SK-N-MC (cell line): ENCODE data around the gene FOXC1.

Experiments
- DNase-seq: peaks from one replicate; pipeline ENCODE4 v3.0.0-alpha.2; 2011; ENCODE audit warnings: low read depth, low spot score
- H3K27ac ChIP-seq: fragments of 200-600 bp; sonication (generic); 2 replicates; pipeline ENCODE4 v1.5.1; 2016; ENCODE audit warnings: mixed run types
- H3K36me3 ChIP-seq: fragments of 200-600 bp; sonication (generic); 2 replicates; pipeline ENCODE4 v1.6.1; 2017; ENCODE audit warnings: antibody characterized with exemption, low read length, mixed read lengths; ENCODE audit not compliant: insufficient read depth
- H3K4me3 ChIP-seq: fragments of 200-600 bp; sonication (generic); 2 replicates; pipeline ENCODE4 v1.5.1; 2016
- H3K9ac ChIP-seq: fragments of 200-600 bp; sonication (generic); 2 replicates; pipeline ENCODE4 v1.8.0; 2017; ENCODE audit warnings: mixed run types, mixed read lengths; ENCODE audit not compliant: insufficient read length
- H3K9me3 ChIP-seq: fragments of 200-600 bp; sonication (generic); 2 replicates; pipeline ENCODE4 v1.6.1; 2017; ENCODE audit warnings: low read depth, mild to moderate bottlenecking, antibody characterized with exemption, low read length, moderate library complexity, mixed read lengths
- EZH2 ChIP-seq: fragments of 200-600 bp; sonication (generic); IDR thresholded peaks from one replicate; pipeline ENCODE4 v1.6.1; 2017; ENCODE audit warnings: antibody characterized with exemption
- FOXP2 ChIP-seq: optimal IDR thresholded peaks from 2 replicates; pipeline ENCODE3; 2011; ENCODE audit warnings: mild to moderate bottlenecking, moderate library complexity; ENCODE audit not compliant: insufficient read depth; ENCODE audit errors: extremely low read length, control extremely low read depth
- POLR2AphosphoS5 ChIP-seq: IDR thresholded peaks from 2 replicates; pipeline ENCODE4 v1.6.1; 2012; ENCODE audit warnings: mild to moderate bottlenecking, low read depth, low read length, borderline replicate concordance

Gene FOXC1

DNA sequence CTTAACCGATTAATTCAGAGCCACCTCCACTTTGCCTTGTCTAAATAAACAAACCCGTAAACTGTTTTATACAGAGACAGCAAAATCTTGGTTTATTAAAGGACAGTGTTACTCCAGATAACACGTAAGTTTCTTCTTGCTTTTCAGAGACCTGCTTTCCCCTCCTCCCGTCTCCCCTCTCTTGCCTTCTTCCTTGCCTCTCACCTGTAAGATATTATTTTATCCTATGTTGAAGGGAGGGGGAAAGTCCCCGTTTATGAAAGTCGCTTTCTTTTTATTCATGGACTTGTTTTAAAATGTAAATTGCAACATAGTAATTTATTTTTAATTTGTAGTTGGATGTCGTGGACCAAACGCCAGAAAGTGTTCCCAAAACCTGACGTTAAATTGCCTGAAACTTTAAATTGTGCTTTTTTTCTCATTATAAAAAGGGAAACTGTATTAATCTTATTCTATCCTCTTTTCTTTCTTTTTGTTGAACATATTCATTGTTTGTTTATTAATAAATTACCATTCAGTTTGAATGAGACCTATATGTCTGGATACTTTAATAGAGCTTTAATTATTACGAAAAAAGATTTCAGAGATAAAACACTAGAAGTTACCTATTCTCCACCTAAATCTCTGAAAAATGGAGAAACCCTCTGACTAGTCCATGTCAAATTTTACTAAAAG is 2.7 kb downstream of the FOXC1 start:
- H3K36me3 ChIP-seq, result no peaks in the 10 kb centered on the region
- H3K4me3 ChIP-seq, result peak overlapping the region; percentile 76
- no peak overlapping the region for H3K27ac ChIP-seq
- H3K9ac ChIP-seq, result no peak overlapping the region
- TF ChIP-seq EZH2 (no peak), POLR2AphosphoS5 (no peak), FOXP2 (no peak)
- no peak for DNase-seq
- H3K9me3 ChIP-seq, result no peaks in the 10 kb centered on the region

DNA sequence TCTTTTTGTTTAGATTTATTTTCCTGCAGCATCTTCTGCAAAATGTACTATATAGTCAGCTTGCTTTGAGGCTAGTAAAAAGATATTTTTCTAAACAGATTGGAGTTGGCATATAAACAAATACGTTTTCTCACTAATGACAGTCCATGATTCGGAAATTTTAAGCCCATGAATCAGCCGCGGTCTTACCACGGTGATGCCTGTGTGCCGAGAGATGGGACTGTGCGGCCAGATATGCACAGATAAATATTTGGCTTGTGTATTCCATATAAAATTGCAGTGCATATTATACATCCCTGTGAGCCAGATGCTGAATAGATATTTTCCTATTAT is 3.2 kb downstream of the FOXC1 start:
- TF ChIP-seq FOXP2 (no peak), EZH2 (no peak), POLR2AphosphoS5 (no peak)
- H3K4me3 ChIP-seq, result no peak overlapping the region
- no peak overlapping the region for H3K27ac ChIP-seq
- no peak overlapping the region for H3K9ac ChIP-seq
- no peak for DNase-seq
- H3K9me3 ChIP-seq, result no peaks in the 10 kb centered on the region
- no peaks in the 10 kb centered on the region for H3K36me3 ChIP-seq

DNA sequence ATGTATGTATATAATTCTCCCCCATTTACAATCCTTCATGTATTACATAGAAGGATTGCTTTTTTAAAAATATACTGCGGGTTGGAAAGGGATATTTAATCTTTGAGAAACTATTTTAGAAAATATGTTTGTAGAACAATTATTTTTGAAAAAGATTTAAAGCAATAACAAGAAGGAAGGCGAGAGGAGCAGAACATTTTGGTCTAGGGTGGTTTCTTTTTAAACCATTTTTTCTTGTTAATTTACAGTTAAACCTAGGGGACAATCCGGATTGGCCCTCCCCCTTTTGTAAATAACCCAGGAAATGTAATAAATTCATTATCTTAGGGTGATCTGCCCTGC is 3.6 kb downstream of the FOXC1 start:
- Histone ChIP-seq H3K27ac (no peak overlapping the region), H3K9ac (no peak overlapping the region), H3K9me3 (no peaks in the 10 kb centered on the region), H3K4me3 (no peak overlapping the region), H3K36me3 (no peaks in the 10 kb centered on the region)
- no peak for TF ChIP-seq POLR2AphosphoS5
- no peak for TF ChIP-seq EZH2
- no peak for TF ChIP-seq FOXP2
- DNase-seq, result no peak

DNA sequence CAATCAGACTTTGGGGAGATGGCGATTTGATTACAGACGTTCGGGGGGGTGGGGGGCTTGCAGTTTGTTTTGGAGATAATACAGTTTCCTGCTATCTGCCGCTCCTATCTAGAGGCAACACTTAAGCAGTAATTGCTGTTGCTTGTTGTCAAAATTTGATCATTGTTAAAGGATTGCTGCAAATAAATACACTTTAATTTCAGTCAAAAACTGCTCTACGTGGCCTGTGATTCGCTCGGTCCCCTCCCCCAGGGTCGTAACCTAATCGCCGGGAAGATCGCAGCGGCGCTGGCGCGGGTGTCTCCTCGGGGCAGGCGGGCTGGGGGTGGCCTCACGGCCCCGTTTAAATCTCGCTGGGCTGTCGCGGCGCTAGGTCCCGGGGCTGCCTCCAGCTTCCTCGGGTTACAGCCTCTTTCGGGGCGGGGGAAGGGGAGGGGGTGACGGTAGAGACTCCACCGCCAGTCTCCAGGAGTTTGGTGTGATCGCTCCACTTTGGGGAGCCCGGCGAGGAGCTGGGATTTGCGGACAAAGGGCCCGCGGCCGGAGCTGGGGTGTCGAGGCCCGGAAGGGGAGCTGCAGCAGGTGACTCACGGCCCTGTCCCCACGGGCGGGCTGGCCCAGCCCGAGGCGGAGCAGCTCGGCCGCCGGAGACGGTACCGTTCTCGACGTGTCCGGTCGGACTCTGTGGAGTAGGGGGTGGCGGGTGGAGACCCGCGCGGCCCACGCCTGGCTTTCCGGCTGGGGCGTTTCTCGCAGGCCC is 4.2 kb downstream of the FOXC1 start:
- Histone ChIP-seq H3K9ac (no peak overlapping the region), H3K27ac (no peak overlapping the region), H3K9me3 (no peaks in the 10 kb centered on the region), H3K4me3 (no peak overlapping the region), H3K36me3 (no peaks in the 10 kb centered on the region)
- TF ChIP-seq EZH2 (no peak), POLR2AphosphoS5 (no peak), FOXP2 (no peak)
- no peak for DNase-seq

DNA sequence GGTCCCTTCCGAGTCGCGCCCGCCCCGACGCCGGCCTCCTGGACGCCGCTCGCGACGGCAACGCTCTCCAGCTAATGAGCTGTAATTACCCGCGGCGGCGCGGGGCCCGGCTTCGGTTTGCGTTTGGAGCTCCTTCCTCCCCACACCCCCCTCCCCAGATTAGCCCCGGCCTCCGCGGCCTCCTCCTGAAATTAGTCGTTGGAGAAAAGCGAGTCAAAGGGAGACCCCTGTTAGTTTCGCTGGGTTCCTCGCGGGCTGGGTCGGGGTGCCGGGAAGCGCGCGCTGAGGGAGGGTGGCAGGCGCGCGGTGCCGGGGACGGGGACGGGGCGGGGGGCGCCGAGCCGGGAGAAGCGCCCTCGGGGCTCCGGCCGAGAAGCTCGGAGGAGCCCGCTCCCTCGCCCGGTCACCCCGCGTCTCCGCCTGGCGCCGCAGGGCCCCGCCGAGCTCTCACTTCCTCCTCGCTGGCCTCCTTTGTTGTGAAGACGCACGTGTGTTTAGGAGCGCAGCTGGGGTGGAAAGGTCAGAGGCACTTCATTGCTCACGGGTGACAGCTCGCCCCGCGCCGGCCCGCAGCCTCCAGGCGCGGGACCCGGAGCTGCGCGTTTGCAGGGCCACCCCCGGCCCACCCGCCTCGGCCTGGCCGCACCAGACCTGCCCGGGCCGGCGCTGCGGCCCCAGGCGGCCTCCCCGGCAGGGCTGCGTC is 4.9 kb downstream of the FOXC1 start:
- Histone ChIP-seq H3K9ac (no peak overlapping the region), H3K9me3 (no peaks in the 10 kb centered on the region), H3K4me3 (no peak overlapping the region), H3K36me3 (no peaks in the 10 kb centered on the region), H3K27ac (no peak overlapping the region)
- no peak for TF ChIP-seq POLR2AphosphoS5
- TF ChIP-seq EZH2, result no peak
- no peak for TF ChIP-seq FOXP2
- no peak for DNase-seq

DNA sequence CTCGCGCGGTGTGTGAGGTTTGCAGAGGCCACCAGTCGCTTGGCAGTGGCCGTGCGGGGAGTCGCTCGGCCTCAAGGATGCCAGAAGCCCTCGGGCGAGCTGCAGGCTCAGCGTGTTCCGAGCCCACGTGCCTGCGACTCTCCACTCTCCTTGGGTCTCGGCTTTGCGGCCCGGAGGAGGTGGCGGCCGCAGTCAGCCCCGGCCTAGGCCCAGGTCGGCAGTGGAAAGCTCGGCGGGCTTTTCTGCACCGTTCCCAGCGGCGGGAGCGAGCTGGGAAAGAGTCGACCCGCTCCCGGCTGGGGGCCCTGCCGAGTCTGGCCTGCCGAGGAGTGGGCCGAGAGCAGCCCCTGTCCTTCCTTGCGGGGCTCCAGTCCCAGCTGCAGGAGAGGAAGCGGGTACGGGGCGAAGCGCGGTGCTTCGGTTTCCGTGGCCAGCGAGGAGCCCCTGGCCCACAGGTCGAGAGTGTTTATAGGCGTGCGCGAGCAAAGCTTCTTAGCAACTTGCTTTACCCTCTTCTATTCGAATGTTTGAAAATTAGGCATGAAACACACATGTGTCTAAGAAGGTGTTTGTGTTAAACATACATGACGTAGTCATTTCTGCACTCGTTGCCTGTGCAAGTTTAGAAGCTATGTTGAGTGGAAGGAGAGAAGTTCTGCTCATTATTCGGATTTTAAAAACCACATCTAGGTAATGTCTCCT is 5.6 kb downstream of the FOXC1 start:
- no peak overlapping the region for H3K9ac ChIP-seq
- DNase-seq, result no peak

DNA sequence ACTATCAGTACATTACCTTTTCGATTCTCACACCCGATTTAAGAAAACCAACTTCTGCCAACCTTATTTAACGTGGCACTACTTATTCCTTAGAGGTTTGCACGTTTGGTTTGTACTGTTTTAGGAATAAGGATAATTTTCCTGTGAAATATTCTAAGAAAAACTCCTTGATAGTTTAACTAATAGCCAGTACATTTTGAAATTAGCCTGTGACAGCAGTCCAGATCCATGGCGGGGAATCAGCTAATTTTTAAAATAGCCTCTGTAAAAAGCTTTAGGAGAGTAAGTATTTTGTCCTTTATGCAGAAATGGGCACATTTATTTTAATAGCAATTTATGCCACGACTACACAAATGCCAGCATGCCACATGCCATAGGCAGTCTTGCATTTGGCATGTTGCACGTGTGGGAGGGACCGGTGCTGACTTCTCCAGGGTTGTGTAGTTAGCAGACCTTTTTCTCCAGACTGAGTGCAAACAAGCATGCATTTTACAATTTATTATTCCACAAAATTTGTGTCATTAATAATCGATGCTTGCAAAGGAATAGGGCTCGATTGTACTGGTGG is 6.2 kb downstream of the FOXC1 start:
- no peak for DNase-seq
- no peak for TF ChIP-seq EZH2
- no peak for TF ChIP-seq POLR2AphosphoS5
- TF ChIP-seq FOXP2, result no peak
- Histone ChIP-seq H3K4me3 (no peak overlapping the region), H3K9ac (no peak overlapping the region), H3K27ac (no peak overlapping the region), H3K9me3 (no peaks in the 10 kb centered on the region), H3K36me3 (no peaks in the 10 kb centered on the region)

More for the DNA sequence above, 5.6 kb downstream of the FOXC1 start:
- no peak overlapping the region for H3K4me3 ChIP-seq
- no peaks in the 10 kb centered on the region for H3K9me3 ChIP-seq
- TF ChIP-seq FOXP2, result no peak
- no peak for TF ChIP-seq EZH2
- TF ChIP-seq POLR2AphosphoS5, result no peak
- no peaks in the 10 kb centered on the region for H3K36me3 ChIP-seq
- no peak overlapping the region for H3K27ac ChIP-seq
